Lower leg skin (tissue), 3 donors: ENCODE data around the gene DOCK7.

Source experiments
- CTCF ChIP-seq, 3 donors: fragments of 450-650 bp; IDR thresholded peaks; one replicate each; pipeline ENCODE4 v1.5.1; 2016; ENCODE audit warnings: antibody characterized with exemption in 3 of 3, mild to moderate bottlenecking in 3 of 3, moderate library complexity in 2 of 3
- POLR2A ChIP-seq, 2 donors: fragments of 450-650 bp; IDR thresholded peaks; one replicate each; pipeline ENCODE4 v1.6.1; 2016 to 2017; ENCODE audit warnings: antibody characterized with exemption in 2 of 2, mild to moderate bottlenecking in 1 of 2, moderate library complexity in 1 of 2

GRCh38 chr1:62450301-62450700 lies 237.9 kb downstream of the DOCK7 start:
- TF ChIP-seq CTCF (IDR thresholded peaks at IDR 0.05), result no peak
- no peak for TF ChIP-seq POLR2A (IDR thresholded peaks at IDR 0.05)
